HL-60/S4 treated with phorbol 12-myristate 13-acetate at 8.2 ng/mL for 4 days and 3 days (cell line): ENCODE results near the gene GLCCI1.
"Not testable (repeated sequence)": the region's sequence is repeated elsewhere in the genome, so short reads cannot be mapped to it uniquely, and the experiment has no call there.

Experiments used
- in situ Hi-C: fragments of 300-500 bp; cut with MboI; formaldehyde crosslinking; loops from 2 replicates; pipeline ENCODE4 v1.15.0; 2022; ENCODE audit warnings: low sequenced_read_pairs

Gene GLCCI1

GRCh38 chr7:7988706-7989105, 20.1 kb downstream of the GLCCI1 start:
- in situ Hi-C loops: no loop called here

- in situ Hi-C loops: no loop called here
These were observed 20.5 kb downstream of the GLCCI1 start for GRCh38 chr7:7989133-7989532.

GRCh38 chr7:7989616-7990440, 21.2 kb downstream of the GLCCI1 start:
- in situ Hi-C loops: no loop called here

GRCh38 chr7:7990441-7990761, 21.8 kb downstream of the GLCCI1 start:
- in situ Hi-C loops: no loop called here

GRCh38 chr7:7992506-7992905, 23.9 kb downstream of the GLCCI1 start:
- in situ Hi-C loops: no loop called here

GRCh38 chr7:7995348-7995747, 26.8 kb downstream of the GLCCI1 start:
- in situ Hi-C loops: not testable (repeated sequence)

GRCh38 chr7:7996568-7996967, 28.0 kb downstream of the GLCCI1 start:
- in situ Hi-C loops: no loop called here

GRCh38 chr7:8000315-8000941, 31.8 kb downstream of the GLCCI1 start:
- in situ Hi-C loops: no loop called here

GRCh38 chr7:8003077-8003476, 34.5 kb downstream of the GLCCI1 start:
- in situ Hi-C loops: no loop called here

- in situ Hi-C loops: no loop called here
These were observed 36.7 kb downstream of the GLCCI1 start for GRCh38 chr7:8005279-8005678.

- in situ Hi-C loops: no loop called here
These were observed 45.8 kb downstream of the GLCCI1 start for GRCh38 chr7:8014399-8014798.

- in situ Hi-C loops: no loop called here
These were observed 46.6 kb downstream of the GLCCI1 start for GRCh38 chr7:8015100-8015745.

GRCh38 chr7:8015746-8016120, 47.1 kb downstream of the GLCCI1 start:
- in situ Hi-C loops: no loop called here

- in situ Hi-C loops: no loop called here
These were observed 48.8 kb downstream of the GLCCI1 start for GRCh38 chr7:8017423-8017822.

GRCh38 chr7:8018961-8019360, 50.4 kb downstream of the GLCCI1 start:
- in situ Hi-C loops: no loop called here

GRCh38 chr7:8022628-8023027, 54.0 kb downstream of the GLCCI1 start:
- in situ Hi-C loops: no loop called here

- in situ Hi-C loops: no loop called here
These were observed 66.6 kb downstream of the GLCCI1 start for GRCh38 chr7:8035192-8035591.

GRCh38 chr7:8035647-8036518, 67.3 kb downstream of the GLCCI1 start:
- in situ Hi-C loops: no loop called here

- in situ Hi-C loops: no loop called here
These were observed 68.6 kb downstream of the GLCCI1 start for GRCh38 chr7:8037151-8037550.

GRCh38 chr7:8040768-8041369, 72.3 kb downstream of the GLCCI1 start:
- in situ Hi-C loops: no loop called here
